ENCODE results near the gene PLA2G2E.
"Not testable (repeated sequence)": the region's sequence is repeated elsewhere in the genome, so short reads cannot be mapped to it uniquely, and the experiment has no call there.

Gene PLA2G2E

GRCh38 chr1:19923137-19923952 lies at the start of gene PLA2G2E:
Gene PLA2G2E (minus strand): TSS chr1:19923617. CDS start chr1:19923559, 58 bp downstream.
- no peak for DNase-seq

- DNase-seq: no peak
These were observed 48.2 kb upstream of the PLA2G2E start for GRCh38 chr1:19971664-19972063.

- DNase-seq: no peak
These were observed 46.7 kb upstream of the PLA2G2E start for GRCh38 chr1:19969898-19970660.

GRCh38 chr1:19967808-19968207 lies 44.4 kb upstream of the PLA2G2E start:
- no peak for DNase-seq

GRCh38 chr1:19964542-19964941 lies 41.1 kb upstream of the PLA2G2E start:
- DNase-seq: no peak

GRCh38 chr1:19963636-19964035 lies 40.2 kb upstream of the PLA2G2E start:
- DNase-seq: no peak

GRCh38 chr1:19960591-19960990 lies 37.2 kb upstream of the PLA2G2E start:
- DNase-seq: no peak

GRCh38 chr1:19957779-19958178 lies 34.4 kb upstream of the PLA2G2E start:
- no peak for DNase-seq

- DNase-seq: no peak
These were observed 32.2 kb upstream of the PLA2G2E start for GRCh38 chr1:19955534-19956170.

- DNase-seq: no peak
These were observed 30.6 kb upstream of the PLA2G2E start for GRCh38 chr1:19954059-19954458.

- no peak for DNase-seq
These were observed 25.6 kb upstream of the PLA2G2E start for GRCh38 chr1:19949016-19949415.

- DNase-seq: no peak
These were observed 23.6 kb upstream of the PLA2G2E start for GRCh38 chr1:19946971-19947370.

GRCh38 chr1:19946331-19946751 lies 22.9 kb upstream of the PLA2G2E start:
- DNase-seq: no peak

- no peak for DNase-seq
These were observed 22.5 kb upstream of the PLA2G2E start for GRCh38 chr1:19945914-19946313.

GRCh38 chr1:19942657-19943056 lies 19.2 kb upstream of the PLA2G2E start:
- no peak for DNase-seq

GRCh38 chr1:19942088-19942487 lies 18.7 kb upstream of the PLA2G2E start:
- no peak for DNase-seq

- DNase-seq: peak; percentile 56
These were observed 17.8 kb upstream of the PLA2G2E start for GRCh38 chr1:19941206-19941568.

- DNase-seq: peak; percentile 53
These were observed 17.2 kb upstream of the PLA2G2E start for GRCh38 chr1:19940486-19941205.

GRCh38 chr1:19938472-19938871 lies 15.1 kb upstream of the PLA2G2E start:
- DNase-seq: no peak

GRCh38 chr1:19936061-19936750 lies 12.8 kb upstream of the PLA2G2E start:
- DNase-seq: no peak

GRCh38 chr1:19934336-19934735 lies 10.9 kb upstream of the PLA2G2E start:
- no peak for DNase-seq

- no peak for DNase-seq
These were observed 9.4 kb upstream of the PLA2G2E start for GRCh38 chr1:19932866-19933265.

- DNase-seq: not testable (repeated sequence)
These were observed 3.7 kb upstream of the PLA2G2E start for GRCh38 chr1:19927130-19927421.

All from NCI-H1436 (cell line).